Parathyroid adenoma (tissue), 2 donors: ENCODE measurements around the gene TM4SF18.
A peak's percentile ranks its signal among the peaks of the same experiment; 100 is the strongest.

Source experiments
- H2AFZ ChIP-seq: fragments of 300-600 bp; sonication (generic); one replicate; pipeline ENCODE4 v1.7.0; 2017; ENCODE audit warnings: antibody characterized with exemption, mild to moderate bottlenecking
- H3K27ac ChIP-seq: fragments of 300-600 bp; sonication (generic); one replicate; pipeline ENCODE4 v1.7.0; 2017
- H3K27me3 ChIP-seq: fragments of 300-600 bp; sonication (generic); one replicate; pipeline ENCODE4 v1.7.0; 2017; ENCODE audit warnings: low read length; ENCODE audit not compliant: control insufficient read depth, insufficient read depth
- H3K36me3 ChIP-seq: fragments of 300-600 bp; sonication (generic); one replicate; pipeline ENCODE4 v1.7.0; 2017; ENCODE audit warnings: low read length; ENCODE audit not compliant: control insufficient read depth, insufficient read depth
- H3K4me1 ChIP-seq: fragments of 300-600 bp; sonication (generic); one replicate; pipeline ENCODE4 v1.7.0; 2017; ENCODE audit warnings: control low read depth
- H3K4me2 ChIP-seq: fragments of 300-600 bp; sonication (generic); one replicate; pipeline ENCODE4 v1.7.0; 2017; ENCODE audit warnings: low read length
- H3K4me3 ChIP-seq: fragments of 300-600 bp; sonication (generic); one replicate; pipeline ENCODE4 v1.7.0; 2017; ENCODE audit warnings: low read depth, low read length
- H3K79me2 ChIP-seq: fragments of 300-600 bp; sonication (generic); one replicate; pipeline ENCODE4 v1.7.0; 2017; ENCODE audit warnings: control low read depth
- H3K9ac ChIP-seq: fragments of 300-600 bp; sonication (generic); one replicate; pipeline ENCODE4 v1.7.0; 2017; ENCODE audit warnings: mild to moderate bottlenecking
- H3K9me3 ChIP-seq: fragments of 300-600 bp; sonication (generic); one replicate; pipeline ENCODE4 v1.7.0; 2017; ENCODE audit warnings: low read length; ENCODE audit not compliant: control insufficient read depth
- CTCF ChIP-seq: fragments of 300-600 bp; sonication (generic); IDR thresholded peaks from one replicate; pipeline ENCODE4 v1.7.0; 2017; ENCODE audit warnings: antibody characterized with exemption, mild to moderate bottlenecking
- donor health status: primary hyperparathyroidism.

TM4SF18 gene

GRCh38 chr3:149378478-149379309 is 45.3 kb upstream of the TM4SF18 start:
- no peak for TF ChIP-seq CTCF

GRCh38 chr3:149377408-149378364 is 44.2 kb upstream of the TM4SF18 start, which contains the start of gene TM4SF1:
Gene TM4SF1 (minus strand): TSS chr3:149377649. CDS start chr3:149377547, 102 bp downstream.
- no peak for TF ChIP-seq CTCF
- Histone ChIP-seq H3K9ac (no peak within 1 kb of the TSS), H3K9me3 (no peaks in the 10 kb centered on the region), H3K4me2 (no peak within 1 kb of the TSS), H3K4me1 (no peaks in the 10 kb centered on the region), H2AFZ (no peak within 1 kb of the TSS), H3K79me2 (no peaks in the 10 kb centered on the region), H3K27ac (peak within 1 kb of the TSS; percentile 46), H3K27me3 (no peaks in the 10 kb centered on the region), H3K36me3 (no peaks in the 10 kb centered on the region), H3K4me3 (peak within 1 kb of the TSS; percentile 1)

More at GRCh38 chr3:149378478-149379309, 45.3 kb upstream of the TM4SF18 start:
- H3K4me3 ChIP-seq = no peak overlapping the region
- H2AFZ ChIP-seq = no peak overlapping the region
- no peak overlapping the region for H3K9ac ChIP-seq
- H3K36me3 ChIP-seq = no peaks in the 10 kb centered on the region
- no peaks in the 10 kb centered on the region for H3K27me3 ChIP-seq
- no peak overlapping the region for H3K4me2 ChIP-seq
- no peaks in the 10 kb centered on the region for H3K9me3 ChIP-seq
- H3K4me1 ChIP-seq = no peaks in the 10 kb centered on the region
- no peaks in the 10 kb centered on the region for H3K79me2 ChIP-seq
- H3K27ac ChIP-seq = peak overlapping the region; percentile 33

GRCh38 chr3:149376718-149377407 is 43.4 kb upstream of the TM4SF18 start:
- TF ChIP-seq CTCF = no peak

GRCh38 chr3:149375501-149376196 is 42.2 kb upstream of the TM4SF18 start:
- Histone ChIP-seq H2AFZ (no peak overlapping the region), H3K27ac (no peak overlapping the region)

More at GRCh38 chr3:149376718-149377407, 43.4 kb upstream of the TM4SF18 start:
- no peaks in the 10 kb centered on the region for H3K4me1 ChIP-seq
- H3K4me2 ChIP-seq = no peak overlapping the region
- H2AFZ ChIP-seq = no peak overlapping the region
- peak overlapping the region; percentile 46 for H3K27ac ChIP-seq
- peak overlapping the region; percentile 1 for H3K4me3 ChIP-seq
- H3K9me3 ChIP-seq = no peaks in the 10 kb centered on the region
- no peaks in the 10 kb centered on the region for H3K79me2 ChIP-seq
- H3K9ac ChIP-seq = no peak overlapping the region
- H3K36me3 ChIP-seq = no peaks in the 10 kb centered on the region
- no peaks in the 10 kb centered on the region for H3K27me3 ChIP-seq

More at GRCh38 chr3:149375501-149376196, 42.2 kb upstream of the TM4SF18 start:
- Histone ChIP-seq H3K79me2 (no peaks in the 10 kb centered on the region), H3K4me2 (no peak overlapping the region), H3K4me1 (no peaks in the 10 kb centered on the region), H3K9ac (no peak overlapping the region), H3K36me3 (no peaks in the 10 kb centered on the region), H3K4me3 (no peak overlapping the region), H3K9me3 (no peaks in the 10 kb centered on the region), H3K27me3 (no peaks in the 10 kb centered on the region)
- no peak for TF ChIP-seq CTCF
